Neural cell (in vitro differentiated cells): ENCODE results near the gene OSBPL7. TPM values are rescaled to one million over a fixed set of nuclear protein-coding genes. Genes with fewer than 3 reads are reported as not detected.

ENCODE experiments used
- H2AFZ ChIP-seq: fragments of 200-600, 300-800 bp; sonication (generic), shearing (Covaris generic); 2 replicates; pipeline ENCODE4 v1.6.0; 2014; ENCODE audit warnings: low read depth, mild to moderate bottlenecking, antibody characterized with exemption, low read length, moderate library complexity
- H3F3A ChIP-seq: fragments of 200-600 bp; shearing (Covaris generic); 2 replicates; pipeline ENCODE4 v1.6.1; 2016; ENCODE audit warnings: mild to moderate bottlenecking, moderate library complexity, mixed read lengths, antibody characterized with exemption, low read length; ENCODE audit not compliant: insufficient read depth, poor library complexity, severe bottlenecking
- H3K27ac ChIP-seq: fragments of 200-600, 300-800 bp; sonication (generic), shearing (Covaris generic); 2 replicates; pipeline ENCODE4 v1.5.1; 2014; ENCODE audit warnings: mild to moderate bottlenecking, low read length, moderate library complexity
- H3K27me3 ChIP-seq: fragments of 300-800, 200-600 bp; sonication (generic), shearing (Covaris generic); 2 replicates; pipeline ENCODE4 v1.6.0; 2014; ENCODE audit warnings: mild to moderate bottlenecking, low read depth, low read length, moderate library complexity; ENCODE audit not compliant: insufficient read depth
- H3K36me3 ChIP-seq: fragments of 300-800, 200-600 bp; sonication (generic), shearing (Covaris generic); 2 replicates; pipeline ENCODE4 v1.5.1; 2014; ENCODE audit warnings: mild to moderate bottlenecking, antibody characterized with exemption, low read length, moderate library complexity; ENCODE audit not compliant: insufficient read depth
- H3K4me2 ChIP-seq: fragments of 300-800, 200-600 bp; sonication (generic), shearing (Covaris generic); 2 replicates; pipeline ENCODE4 v1.6.0; 2014; ENCODE audit warnings: mild to moderate bottlenecking, low read length
- H3K4me3 ChIP-seq: fragments of 300-800, 200-600 bp; sonication (generic), shearing (Covaris generic); 2 replicates; pipeline ENCODE4 v1.5.1; 2014; ENCODE audit warnings: mild to moderate bottlenecking, low read length, moderate library complexity
- H3K79me2 ChIP-seq: fragments of 200-600 bp; shearing (Covaris generic); replicated peaks from 2 replicates; pipeline ENCODE4 v1.6.0; 2014; ENCODE audit warnings: mild to moderate bottlenecking, low read length, moderate library complexity; ENCODE audit not compliant: insufficient read depth
- H3K9ac ChIP-seq: fragments of 300-800, 200-600 bp; sonication (generic), shearing (Covaris generic); 2 replicates; pipeline ENCODE4 v1.6.1; 2016; ENCODE audit warnings: mild to moderate bottlenecking, low read length, mixed read lengths
- H3K9me2 ChIP-seq: fragments of 200-600 bp; shearing (Covaris generic); 2 replicates; pipeline ENCODE4 v1.6.1; 2016; ENCODE audit warnings: mild to moderate bottlenecking, low read length, mixed read lengths; ENCODE audit not compliant: insufficient read depth
- H3K9me3 ChIP-seq: fragments of 200-600, 300-800 bp; sonication (generic), shearing (Covaris generic); 2 replicates; pipeline ENCODE4 v1.6.1; 2016; ENCODE audit warnings: mild to moderate bottlenecking, mixed run types, low read length, moderate library complexity, mixed read lengths
- H4K20me1 ChIP-seq: fragments of 200-600 bp; shearing (Covaris generic); 2 replicates; pipeline ENCODE4 v1.6.1; 2016; ENCODE audit warnings: mild to moderate bottlenecking, mixed run types; ENCODE audit not compliant: insufficient read depth
- EP300 ChIP-seq: fragments of 450-650 bp; conservative IDR thresholded peaks from 2 replicates; pipeline ENCODE4 v1.6.1; 2014; ENCODE audit warnings: antibody characterized with exemption, mild to moderate bottlenecking, moderate library complexity; ENCODE audit not compliant: poor library complexity, severe bottlenecking
- EZH2 ChIP-seq: fragments of 200-600, 300-800 bp; shearing (Covaris generic), sonication (generic); IDR thresholded peaks from 2 replicates; pipeline ENCODE4 v1.6.1; 2014; ENCODE audit warnings: antibody characterized with exemption, low read length, borderline replicate concordance, mild to moderate bottlenecking; ENCODE audit not compliant: insufficient read depth, poor library complexity, severe bottlenecking
- MXI1 ChIP-seq: fragments of 450-650 bp; conservative IDR thresholded peaks from 2 replicates; pipeline ENCODE4 v1.6.1; 2014; ENCODE audit warnings: antibody characterized with exemption, mild to moderate bottlenecking; ENCODE audit not compliant: poor library complexity, severe bottlenecking
- POLR2AphosphoS5 ChIP-seq: IDR thresholded peaks from 2 replicates; pipeline ENCODE4 v1.6.1; 2012
- RAD21 ChIP-seq: fragments of 450-650 bp; conservative IDR thresholded peaks from 2 replicates; pipeline ENCODE4 v1.6.1; 2014; ENCODE audit warnings: antibody characterized with exemption, mild to moderate bottlenecking, moderate library complexity
- REST ChIP-seq: IDR thresholded peaks from 2 replicates; pipeline ENCODE4 v1.6.1; 2012; ENCODE audit warnings: borderline replicate concordance
- SMC3 ChIP-seq: fragments of 450-650 bp; conservative IDR thresholded peaks from 2 replicates; pipeline ENCODE4 v1.6.1; 2014; ENCODE audit warnings: antibody characterized with exemption, mild to moderate bottlenecking, moderate library complexity; ENCODE audit not compliant: poor library complexity
- TAF1 ChIP-seq: IDR thresholded peaks from 2 replicates; pipeline ENCODE4 v1.6.1; 2012; ENCODE audit warnings: low read depth
- polyA plus RNA-seq: library from polyadenylated mRNA; depleted of rRNA; stranded (reverse); fragments of >200 nt; gene quantifications from 2 replicates; pipeline ENCODE4 v1.2.3, GENCODE V29; 2014
- TF ChIP-seq, protein P1 (sequence below): fragments of 450-650 bp; IDR thresholded peaks from 2 replicates; pipeline ENCODE4 v1.5.1; 2014; ENCODE audit warnings: antibody characterized with exemption, mild to moderate bottlenecking, moderate library complexity; ENCODE audit not compliant: poor library complexity, severe bottlenecking

OSBPL7 gene
- polyA plus RNA-seq, 1 donor from 2014 or later: 10.0 TPM

- Histone ChIP-seq H3K9ac (peak overlapping the region; percentile 80), H3K9me2 (no peaks in the 10 kb centered on the region), H3F3A (peaks cover 2% of the 10 kb centered on the region), H3K27ac (peak overlapping the region; percentile 28), H3K4me3 (peak overlapping the region; percentile 71), H3K9me3 (no peaks in the 10 kb centered on the region), H4K20me1 (no peaks in the 10 kb centered on the region), H3K36me3 (no peaks in the 10 kb centered on the region), H3K79me2 (peaks cover 6% of the 10 kb centered on the region), H3K4me2 (peak overlapping the region; percentile 89), H2AFZ (peak overlapping the region; percentile 44), H3K27me3 (no peaks in the 10 kb centered on the region)
- TF ChIP-seq REST: no peak
- TF ChIP-seq MXI1: no peak
- TF ChIP-seq EP300: no peak
- no peak for TF ChIP-seq EZH2
- no peak for TF ChIP-seq RAD21
- no peak for TF ChIP-seq TAF1
- TF ChIP-seq, protein P1, sequence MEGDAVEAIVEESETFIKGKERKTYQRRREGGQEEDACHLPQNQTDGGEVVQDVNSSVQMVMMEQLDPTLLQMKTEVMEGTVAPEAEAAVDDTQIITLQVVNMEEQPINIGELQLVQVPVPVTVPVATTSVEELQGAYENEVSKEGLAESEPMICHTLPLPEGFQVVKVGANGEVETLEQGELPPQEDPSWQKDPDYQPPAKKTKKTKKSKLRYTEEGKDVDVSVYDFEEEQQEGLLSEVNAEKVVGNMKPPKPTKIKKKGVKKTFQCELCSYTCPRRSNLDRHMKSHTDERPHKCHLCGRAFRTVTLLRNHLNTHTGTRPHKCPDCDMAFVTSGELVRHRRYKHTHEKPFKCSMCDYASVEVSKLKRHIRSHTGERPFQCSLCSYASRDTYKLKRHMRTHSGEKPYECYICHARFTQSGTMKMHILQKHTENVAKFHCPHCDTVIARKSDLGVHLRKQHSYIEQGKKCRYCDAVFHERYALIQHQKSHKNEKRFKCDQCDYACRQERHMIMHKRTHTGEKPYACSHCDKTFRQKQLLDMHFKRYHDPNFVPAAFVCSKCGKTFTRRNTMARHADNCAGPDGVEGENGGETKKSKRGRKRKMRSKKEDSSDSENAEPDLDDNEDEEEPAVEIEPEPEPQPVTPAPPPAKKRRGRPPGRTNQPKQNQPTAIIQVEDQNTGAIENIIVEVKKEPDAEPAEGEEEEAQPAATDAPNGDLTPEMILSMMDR: no peak
- TF ChIP-seq POLR2AphosphoS5: no peak
- no peak for TF ChIP-seq SMC3
Observed at GRCh38 chr17:47831934-47832327, 10.3 kb upstream of the OSBPL7 start.

DNA sequence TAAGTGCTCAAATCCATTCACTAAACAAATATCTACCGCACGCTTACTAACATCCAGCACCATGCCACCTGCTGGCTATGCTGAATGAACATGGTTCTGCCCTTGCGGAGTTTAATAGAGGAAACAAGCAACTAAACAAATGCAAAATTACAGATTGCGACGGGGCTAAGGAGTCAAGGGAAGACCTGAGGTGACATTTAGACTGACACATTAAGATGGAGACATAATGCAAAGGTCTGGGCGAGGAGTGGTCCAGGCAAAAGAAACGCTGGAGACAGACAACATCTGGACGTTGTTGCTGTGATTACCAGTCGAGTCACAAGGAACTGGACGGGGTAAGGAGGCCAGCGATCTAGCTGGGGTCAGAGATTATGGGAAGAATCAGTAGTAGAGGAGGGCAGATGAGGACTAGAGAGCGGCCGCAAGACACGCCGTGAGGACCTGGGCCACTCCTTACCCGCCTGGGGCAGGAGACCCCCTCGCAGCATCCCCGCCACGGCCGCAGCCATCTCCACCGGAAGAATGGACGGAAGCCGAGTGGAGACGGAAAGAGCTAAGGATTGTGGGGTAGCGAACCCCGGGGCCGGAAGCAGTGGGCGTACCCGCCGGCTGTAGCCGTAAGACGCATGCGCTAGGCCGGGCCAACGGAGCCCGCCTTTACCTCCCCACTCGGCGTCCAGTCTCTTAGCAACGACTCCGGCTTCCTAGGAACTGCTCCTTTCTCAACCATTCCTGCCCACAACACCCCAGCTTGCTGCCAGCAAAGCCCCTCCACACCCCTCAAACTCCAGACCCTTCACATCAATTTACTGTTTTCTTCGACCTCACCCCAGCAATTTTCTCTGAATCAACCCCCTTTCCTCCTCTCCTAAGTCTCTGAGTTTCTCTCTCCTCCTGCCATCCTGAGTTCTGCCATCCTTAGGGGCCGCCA lies 9.7 kb upstream of the OSBPL7 start, which contains the start of the genes LRRC46 and MRPL10:
LRRC46 (plus strand) TSS at position 668 of the 931 bp plus-strand sequence. CDS start 320 bp downstream, outside the sequence.
MRPL10 (minus strand) TSS at position 539 of the 931 bp plus-strand sequence; CDS start at position 509, 30 bp downstream.
- H3K9me2 ChIP-seq: no peaks in the 10 kb centered on the region
- peak within 1 kb of the TSS; percentile 80 for H3K9ac ChIP-seq
- TF ChIP-seq, protein P1: peak; percentile 69
- TF ChIP-seq REST: peak; percentile 89
- peak; percentile 99 for TF ChIP-seq POLR2AphosphoS5
- TF ChIP-seq SMC3: peak; percentile 28
- peak; percentile 30 for TF ChIP-seq RAD21
- TF ChIP-seq MXI1: peak; percentile 91
- peak; percentile 42 for TF ChIP-seq EP300
- TF ChIP-seq TAF1: peak; percentile 84
- no peak for TF ChIP-seq EZH2
- no peaks in the 10 kb centered on the region for H3K27me3 ChIP-seq
- no peaks in the 10 kb centered on the region for H3K9me3 ChIP-seq
- H3K4me2 ChIP-seq: peak within 1 kb of the TSS; percentile 89
- H2AFZ ChIP-seq: peak within 1 kb of the TSS; percentile 46
- H4K20me1 ChIP-seq: no peaks in the 10 kb centered on the region
- no peaks in the 10 kb centered on the region for H3K36me3 ChIP-seq
- peak within 1 kb of the TSS; percentile 71 for H3K4me3 ChIP-seq
- peaks cover 6% of the 10 kb centered on the region for H3K79me2 ChIP-seq
- H3K27ac ChIP-seq: peak within 1 kb of the TSS; percentile 77
- peaks cover 2% of the 10 kb centered on the region for H3F3A ChIP-seq
